ENCODE results near the gene KRTAP5-8.
"Not testable (repeated sequence)": the region's sequence is repeated elsewhere in the genome, so short reads cannot be mapped to it uniquely, and the experiment has no call there.

- TF ChIP-seq CTCF (IDR thresholded peaks at IDR 0.05); POLR2AphosphoS5 (IDR thresholded peaks at IDR 0.05; ENCODE audit: low read depth, low read length): not testable (repeated sequence)
These were observed 10.8 kb upstream of the KRTAP5-8 start, which contains the start of gene KRTAP5-7 for GRCh38 chr11:71526796-71527575.
